Stimulated activated naive CD8-positive, alpha-beta T cell treated with anti-CD3 and anti-CD28 coated beads, Interleukin-15, amount 100 ng/mL, for 72 hours (primary cell): ENCODE results near the gene LAPTM5.
A peak's percentile ranks its signal among the peaks of the same experiment; 100 is the strongest.

Experiments
- ATAC-seq: fragments of 150-1000 bp; cut with Tn5 transposase; 2 replicates; pipeline ENCODE4 v1.10.0; 2021; ENCODE audit warnings: mild to moderate bottlenecking, moderate library complexity
- DNase-seq, 2 donors: peaks; one replicate each; pipeline ENCODE4 v3.0.0; 2021 to 2022
- H3K27ac Mint-ChIP-seq, 2 donors: one replicate each; pipeline ENCODE4 v1.8.0; 2022; ENCODE audit warnings: mild to moderate bottlenecking in 2 of 2, mixed read lengths in 2 of 2, moderate library complexity in 2 of 2
- H3K27me3 Mint-ChIP-seq: one replicate; pipeline ENCODE4 v1.8.0; 2022; ENCODE audit warnings: mixed read lengths
- H3K4me1 Mint-ChIP-seq: one replicate; pipeline ENCODE4 v1.8.0; 2022; ENCODE audit warnings: mild to moderate bottlenecking, mixed read lengths
- H3K4me3 Mint-ChIP-seq, 2 donors: one replicate each; pipeline ENCODE4 v1.8.0; 2022; ENCODE audit warnings: mild to moderate bottlenecking in 2 of 2, mixed read lengths in 2 of 2, moderate library complexity in 1 of 2
- H3K9me3 Mint-ChIP-seq, 2 donors: one replicate each; pipeline ENCODE4 v1.8.0; 2022; ENCODE audit warnings: mixed read lengths in 2 of 2

Gene LAPTM5

GRCh38 chr1:30756206-30756544, 1.4 kb downstream of the LAPTM5 start:
- Mint-ChIP-seq H3K27me3 (no peaks in the 10 kb centered on the region), H3K4me1 (peaks cover 83% of the 10 kb centered on the region), H3K4me3 (peak overlapping the region; percentile 94 to 98), H3K27ac (peak overlapping the region; percentile 94 to 99), H3K9me3 (no peaks in the 10 kb centered on the region)
- DNase-seq (no peak), ATAC-seq (peak; percentile 5)

GRCh38 chr1:30755746-30756145, 1.8 kb downstream of the LAPTM5 start:
- DNase-seq (no peak), ATAC-seq (no peak)
- H3K4me3 Mint-ChIP-seq = peak overlapping the region; percentile 94 to 98
- no peaks in the 10 kb centered on the region for H3K9me3 Mint-ChIP-seq
- H3K27ac Mint-ChIP-seq = peak overlapping the region in 1 of 2 donors; percentile 76
- H3K4me1 Mint-ChIP-seq = peaks cover 83% of the 10 kb centered on the region
- H3K27me3 Mint-ChIP-seq = no peaks in the 10 kb centered on the region

- H3K27me3 Mint-ChIP-seq = no peaks in the 10 kb centered on the region
- DNase-seq (no peak), ATAC-seq (no peak)
- peaks cover 83% of the 10 kb centered on the region for H3K4me1 Mint-ChIP-seq
- no peaks in the 10 kb centered on the region for H3K9me3 Mint-ChIP-seq
- peak overlapping the region in 1 of 2 donors; percentile 76 for H3K27ac Mint-ChIP-seq
- peak overlapping the region; percentile 94 to 98 for H3K4me3 Mint-ChIP-seq
Observed at GRCh38 chr1:30755334-30755733, 2.2 kb downstream of the LAPTM5 start.

GRCh38 chr1:30754684-30755171, 2.8 kb downstream of the LAPTM5 start:
- ATAC-seq (peak; percentile 49), DNase-seq (no peak)
- Mint-ChIP-seq H3K4me1 (peaks cover 83% of the 10 kb centered on the region), H3K9me3 (no peaks in the 10 kb centered on the region), H3K4me3 (peak overlapping the region; percentile 94 to 98), H3K27ac (peak overlapping the region; percentile 76 to 90), H3K27me3 (no peaks in the 10 kb centered on the region)

- Mint-ChIP-seq H3K4me1 (peaks cover 83% of the 10 kb centered on the region), H3K27ac (peak overlapping the region; percentile 76 to 94), H3K9me3 (no peaks in the 10 kb centered on the region), H3K4me3 (peak overlapping the region; percentile 94 to 98), H3K27me3 (no peaks in the 10 kb centered on the region)
- ATAC-seq (no peak), DNase-seq (no peak)
Observed at GRCh38 chr1:30753660-30754123, 3.9 kb downstream of the LAPTM5 start.

GRCh38 chr1:30753118-30753517, 4.5 kb downstream of the LAPTM5 start:
- H3K9me3 Mint-ChIP-seq = no peaks in the 10 kb centered on the region
- H3K27me3 Mint-ChIP-seq = no peaks in the 10 kb centered on the region
- ATAC-seq = no peak
- H3K4me3 Mint-ChIP-seq = peak overlapping the region; percentile 94 to 98
- DNase-seq = no peak
- peak overlapping the region; percentile 61 to 67 for H3K27ac Mint-ChIP-seq
- peaks cover 83% of the 10 kb centered on the region for H3K4me1 Mint-ChIP-seq

GRCh38 chr1:30752651-30752908, 5.0 kb downstream of the LAPTM5 start:
- Mint-ChIP-seq H3K27me3 (no peaks in the 10 kb centered on the region), H3K27ac (peak overlapping the region; percentile 61 to 66), H3K4me1 (peaks cover 83% of the 10 kb centered on the region), H3K4me3 (peak overlapping the region; percentile 94 to 98), H3K9me3 (no peaks in the 10 kb centered on the region)
- ATAC-seq (no peak), DNase-seq (no peak)

- Mint-ChIP-seq H3K4me1 (peaks cover 89% of the 10 kb centered on the region), H3K27ac (peak overlapping the region; percentile 61 to 80), H3K27me3 (no peaks in the 10 kb centered on the region), H3K9me3 (no peaks in the 10 kb centered on the region), H3K4me3 (peak overlapping the region; percentile 94 to 98)
- DNase-seq (no peak), ATAC-seq (no peak)
Observed at GRCh38 chr1:30751830-30752650, 5.5 kb downstream of the LAPTM5 start.

GRCh38 chr1:30750731-30751291, 6.8 kb downstream of the LAPTM5 start:
- no peak for DNase-seq
- peaks cover 99% of the 10 kb centered on the region for H3K4me1 Mint-ChIP-seq
- peak overlapping the region; percentile 89 to 96 for H3K27ac Mint-ChIP-seq
- peak overlapping the region; percentile 94 to 98 for H3K4me3 Mint-ChIP-seq
- H3K27me3 Mint-ChIP-seq = no peaks in the 10 kb centered on the region
- H3K9me3 Mint-ChIP-seq = no peaks in the 10 kb centered on the region
- no peak for ATAC-seq

- peak overlapping the region; percentile 96 to 99 for H3K27ac Mint-ChIP-seq
Observed at GRCh38 chr1:30749691-30750583, 7.6 kb downstream of the LAPTM5 start.

GRCh38 chr1:30748699-30749401, 8.7 kb downstream of the LAPTM5 start:
- no peaks in the 10 kb centered on the region for H3K27me3 Mint-ChIP-seq
- H3K4me1 Mint-ChIP-seq = peaks cover 100% of the 10 kb centered on the region
- H3K27ac Mint-ChIP-seq = peak overlapping the region; percentile 96 to 99
- H3K4me3 Mint-ChIP-seq = peak overlapping the region; percentile 94 to 98
- ATAC-seq (peak; percentile 21), DNase-seq (peak; percentile 45 to 54)
- H3K9me3 Mint-ChIP-seq = no peaks in the 10 kb centered on the region

More at GRCh38 chr1:30749691-30750583, 7.6 kb downstream of the LAPTM5 start:
- H3K9me3 Mint-ChIP-seq = no peaks in the 10 kb centered on the region
- H3K27me3 Mint-ChIP-seq = no peaks in the 10 kb centered on the region
- ATAC-seq = peak; percentile 55
- peaks cover 99% of the 10 kb centered on the region for H3K4me1 Mint-ChIP-seq
- H3K4me3 Mint-ChIP-seq = peak overlapping the region; percentile 94 to 98
- DNase-seq = peak; percentile 56 to 74

- Mint-ChIP-seq H3K4me3 (peak overlapping the region; percentile 94 to 98), H3K27me3 (no peaks in the 10 kb centered on the region), H3K9me3 (no peaks in the 10 kb centered on the region), H3K4me1 (peaks cover 100% of the 10 kb centered on the region), H3K27ac (peak overlapping the region; percentile 96 to 99)
- ATAC-seq (peak; percentile 10), DNase-seq (peak in 1 of 2 donors; percentile 67)
Observed at GRCh38 chr1:30748098-30748698, 9.4 kb downstream of the LAPTM5 start.

- H3K27me3 Mint-ChIP-seq = no peaks in the 10 kb centered on the region
Observed at GRCh38 chr1:30747033-30748008, 10.3 kb downstream of the LAPTM5 start.

More at GRCh38 chr1:30747033-30748008, 10.3 kb downstream of the LAPTM5 start:
- H3K4me1 Mint-ChIP-seq = peaks cover 100% of the 10 kb centered on the region
- DNase-seq (no peak), ATAC-seq (no peak)
- H3K4me3 Mint-ChIP-seq = peak overlapping the region; percentile 94 to 98
- H3K9me3 Mint-ChIP-seq = no peaks in the 10 kb centered on the region
- peak overlapping the region; percentile 96 to 99 for H3K27ac Mint-ChIP-seq
